Osteoblast (primary cell): ENCODE results near the gene CD274. TPM values are rescaled to one million over a fixed set of nuclear protein-coding genes. Genes with fewer than 3 reads are reported as not detected.

Experiments
- DNase-seq: peaks from one replicate; pipeline ENCODE4 v3.0.0; 2011; ENCODE audit warnings: low spot score, mixed read lengths; ENCODE audit not compliant: insufficient read length; ENCODE audit errors: missing footprints
- H2AFZ ChIP-seq: 2 replicates; pipeline ENCODE4 v1.6.0; 2011; ENCODE audit warnings: mild to moderate bottlenecking, low read length
- H3K27ac ChIP-seq: 2 replicates; pipeline ENCODE4 v1.5.1; 2011; ENCODE audit warnings: mild to moderate bottlenecking, low read depth, low read length, moderate library complexity
- H3K27me3 ChIP-seq: 2 replicates; pipeline ENCODE4 v1.6.0; 2012; ENCODE audit warnings: mild to moderate bottlenecking, control low read depth, inconsistent platforms, low read length, moderate library complexity; ENCODE audit not compliant: insufficient read depth
- H3K36me3 ChIP-seq: 2 replicates; pipeline ENCODE4 v1.5.1; 2011; ENCODE audit warnings: mild to moderate bottlenecking, low read length, control low read depth, moderate library complexity; ENCODE audit not compliant: insufficient read depth
- H3K4me1 ChIP-seq: 2 replicates; pipeline ENCODE4 v1.5.1; 2011; ENCODE audit warnings: mild to moderate bottlenecking, low read length, control low read depth, moderate library complexity; ENCODE audit not compliant: insufficient read depth
- H3K4me2 ChIP-seq: 2 replicates; pipeline ENCODE4 v1.6.0; 2011; ENCODE audit warnings: mild to moderate bottlenecking, low read length; ENCODE audit not compliant: insufficient read depth
- H3K4me3 ChIP-seq: fragments of 200-600 bp; sonication (generic); 3 replicates; pipeline ENCODE4 v1.5.1; 2012; ENCODE audit warnings: mild to moderate bottlenecking, low read length, inconsistent platforms; ENCODE audit not compliant: insufficient read depth
- H3K79me2 ChIP-seq: 2 replicates; pipeline ENCODE4 v1.6.0; 2012; ENCODE audit warnings: mild to moderate bottlenecking, low read length, control low read depth, inconsistent platforms; ENCODE audit not compliant: insufficient read depth
- H3K9me3 ChIP-seq: 2 replicates; pipeline ENCODE4 v1.5.1; 2011; ENCODE audit warnings: low read depth, low read length, control low read depth
- H4K20me1 ChIP-seq: 2 replicates; pipeline ENCODE4 v1.6.0; 2012; ENCODE audit warnings: mild to moderate bottlenecking, low read length, control low read depth; ENCODE audit not compliant: insufficient read depth
- total RNA-seq: library from RNA; depleted of rRNA; stranded (reverse); fragments of >200 nt; gene quantifications from 2 replicates; pipeline ENCODE4 v1.2.3, GENCODE V29; 2012
- TF ChIP-seq, protein P1 (sequence below): IDR thresholded peaks from 2 replicates; pipeline ENCODE4 v1.5.1; 2011; ENCODE audit warnings: mild to moderate bottlenecking, low read depth, low read length, moderate library complexity; ENCODE audit errors: extremely low read depth

CD274 gene
- total RNA-seq, 1 donor: 0.72 TPM

DNA sequence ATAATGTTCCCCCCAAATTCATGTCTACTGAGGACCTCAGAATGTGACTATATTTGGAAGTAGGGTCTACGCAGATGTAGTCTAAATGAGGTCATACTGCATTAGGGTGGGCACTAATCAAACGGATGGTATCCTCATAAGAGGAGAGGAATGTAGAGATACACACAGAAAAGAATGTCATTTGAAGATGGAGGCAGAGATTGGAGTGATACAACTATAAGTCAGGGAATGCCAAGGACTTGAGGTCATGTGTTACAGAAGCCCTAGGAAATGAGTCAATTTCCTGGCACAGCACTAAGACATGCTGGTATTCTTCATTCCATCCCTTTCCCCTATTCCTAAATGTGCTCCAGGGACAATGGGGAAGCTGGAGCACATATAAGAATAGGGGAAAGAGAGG lies 59.2 kb downstream of the CD274 start:
- peak; percentile 51 for DNase-seq
- H2AFZ ChIP-seq: no peak overlapping the region

DNA sequence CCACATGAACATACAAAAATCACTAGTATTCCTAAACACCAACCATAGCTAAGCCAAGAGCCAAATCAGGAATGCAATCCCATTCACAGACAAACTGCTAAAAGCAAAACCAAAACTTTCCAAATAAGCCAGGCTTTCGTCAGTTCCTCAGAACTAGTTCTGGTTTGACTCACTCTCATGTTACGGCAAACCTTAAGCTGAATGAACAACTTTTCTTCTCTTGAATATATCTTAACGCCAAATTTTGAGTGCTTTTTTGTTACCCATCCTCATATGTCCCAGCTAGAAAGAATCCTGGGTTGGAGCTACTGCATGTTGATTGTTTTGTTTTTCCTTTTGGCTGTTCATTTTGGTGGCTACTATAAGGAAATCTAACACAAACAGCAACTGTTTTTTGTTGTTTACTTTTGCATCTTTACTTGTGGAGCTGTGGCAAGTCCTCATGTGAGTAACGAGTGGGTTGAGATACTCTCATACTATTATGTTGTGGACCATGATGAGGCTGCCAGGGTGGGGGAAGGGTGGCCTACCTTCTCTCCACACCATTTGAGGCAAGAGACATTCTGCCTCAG lies 60.1 kb downstream of the CD274 start, which contains the start of gene PDCD1LG2:
Gene PDCD1LG2, plus strand, starts transcription at position 172 of the 572 bp plus-strand sequence. CDS start 12,016 bp downstream, outside the sequence.
- Histone ChIP-seq H3K79me2 (peaks cover 42% of the 10 kb centered on the region), H3K4me3 (peak within 1 kb of the TSS; percentile 75), H3K4me1 (peaks cover 53% of the 10 kb centered on the region), H3K27ac (peak within 1 kb of the TSS; percentile 96), H3K4me2 (peak within 1 kb of the TSS; percentile 97), H3K36me3 (no peaks in the 10 kb centered on the region), H2AFZ (peak within 1 kb of the TSS; percentile 81), H4K20me1 (no peaks in the 10 kb centered on the region), H3K27me3 (no peaks in the 10 kb centered on the region), H3K9me3 (no peaks in the 10 kb centered on the region)
- no peak for DNase-seq
- TF ChIP-seq, protein P1, sequence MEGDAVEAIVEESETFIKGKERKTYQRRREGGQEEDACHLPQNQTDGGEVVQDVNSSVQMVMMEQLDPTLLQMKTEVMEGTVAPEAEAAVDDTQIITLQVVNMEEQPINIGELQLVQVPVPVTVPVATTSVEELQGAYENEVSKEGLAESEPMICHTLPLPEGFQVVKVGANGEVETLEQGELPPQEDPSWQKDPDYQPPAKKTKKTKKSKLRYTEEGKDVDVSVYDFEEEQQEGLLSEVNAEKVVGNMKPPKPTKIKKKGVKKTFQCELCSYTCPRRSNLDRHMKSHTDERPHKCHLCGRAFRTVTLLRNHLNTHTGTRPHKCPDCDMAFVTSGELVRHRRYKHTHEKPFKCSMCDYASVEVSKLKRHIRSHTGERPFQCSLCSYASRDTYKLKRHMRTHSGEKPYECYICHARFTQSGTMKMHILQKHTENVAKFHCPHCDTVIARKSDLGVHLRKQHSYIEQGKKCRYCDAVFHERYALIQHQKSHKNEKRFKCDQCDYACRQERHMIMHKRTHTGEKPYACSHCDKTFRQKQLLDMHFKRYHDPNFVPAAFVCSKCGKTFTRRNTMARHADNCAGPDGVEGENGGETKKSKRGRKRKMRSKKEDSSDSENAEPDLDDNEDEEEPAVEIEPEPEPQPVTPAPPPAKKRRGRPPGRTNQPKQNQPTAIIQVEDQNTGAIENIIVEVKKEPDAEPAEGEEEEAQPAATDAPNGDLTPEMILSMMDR: no peak

More for the DNA sequence above, 59.2 kb downstream of the CD274 start:
- H3K27me3 ChIP-seq: no peaks in the 10 kb centered on the region
- peak overlapping the region; percentile 97 for H3K4me2 ChIP-seq
- H3K36me3 ChIP-seq: no peaks in the 10 kb centered on the region
- H3K79me2 ChIP-seq: peaks cover 34% of the 10 kb centered on the region
- no peaks in the 10 kb centered on the region for H4K20me1 ChIP-seq
- H3K27ac ChIP-seq: peak overlapping the region; percentile 96
- no peaks in the 10 kb centered on the region for H3K9me3 ChIP-seq
- H3K4me1 ChIP-seq: peaks cover 53% of the 10 kb centered on the region
- TF ChIP-seq, protein P1: no peak
- H3K4me3 ChIP-seq: peak overlapping the region; percentile 75

DNA sequence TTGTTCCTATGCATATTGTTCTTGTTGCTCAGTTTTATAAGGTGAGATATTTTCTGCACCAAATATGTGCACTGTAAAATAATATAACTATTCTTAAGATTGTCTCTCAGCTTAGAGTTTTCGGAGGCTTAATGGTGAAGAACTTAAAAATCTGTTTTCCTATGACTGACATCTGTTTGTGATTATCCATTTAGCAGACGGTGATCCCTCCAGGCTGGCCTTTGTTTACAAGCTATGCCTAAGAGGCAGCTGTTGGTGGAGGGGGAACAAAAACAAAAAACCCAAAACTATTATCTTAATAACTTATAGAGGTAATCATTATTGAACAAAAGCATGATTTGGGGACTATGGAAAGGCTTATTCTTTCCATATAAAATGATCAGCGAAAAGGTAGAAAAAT lies 60.6 kb downstream of the CD274 start:
- TF ChIP-seq, protein P1: no peak
- no peaks in the 10 kb centered on the region for H3K27me3 ChIP-seq
- DNase-seq: peak; percentile 46
- peak overlapping the region; percentile 97 for H3K4me2 ChIP-seq
- H3K27ac ChIP-seq: peak overlapping the region; percentile 96
- H3K36me3 ChIP-seq: no peaks in the 10 kb centered on the region
- H3K79me2 ChIP-seq: peaks cover 43% of the 10 kb centered on the region
- H2AFZ ChIP-seq: peak overlapping the region; percentile 81
- no peaks in the 10 kb centered on the region for H3K9me3 ChIP-seq
- H3K4me1 ChIP-seq: peaks cover 53% of the 10 kb centered on the region
- no peaks in the 10 kb centered on the region for H4K20me1 ChIP-seq
- peak overlapping the region; percentile 75 for H3K4me3 ChIP-seq

DNA sequence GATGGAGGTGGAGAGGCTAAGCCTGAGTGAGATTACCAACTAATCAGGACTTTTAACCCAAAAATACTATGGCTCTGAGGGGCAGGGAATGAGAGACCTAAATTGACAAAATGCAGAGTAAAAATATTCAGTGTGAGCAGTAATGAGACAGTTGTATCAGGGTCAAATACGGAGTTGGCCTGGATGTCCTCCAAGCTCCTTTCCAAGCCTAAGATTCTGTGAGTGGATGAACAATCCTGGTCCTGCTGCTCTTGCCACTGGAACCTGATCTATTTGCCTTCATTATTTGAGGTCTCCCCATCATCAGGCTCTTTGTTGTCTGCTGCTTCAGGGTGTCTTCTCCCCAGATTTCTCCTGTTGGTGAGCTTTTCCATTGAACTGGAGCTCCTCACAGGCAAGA lies 61.1 kb downstream of the CD274 start:
- no peaks in the 10 kb centered on the region for H4K20me1 ChIP-seq
- H3K4me1 ChIP-seq: peaks cover 53% of the 10 kb centered on the region
- peak overlapping the region; percentile 75 for H3K4me3 ChIP-seq
- H3K36me3 ChIP-seq: no peaks in the 10 kb centered on the region
- H2AFZ ChIP-seq: no peak overlapping the region
- peaks cover 48% of the 10 kb centered on the region for H3K79me2 ChIP-seq
- H3K27ac ChIP-seq: peak overlapping the region; percentile 96
- DNase-seq: no peak
- H3K27me3 ChIP-seq: no peaks in the 10 kb centered on the region
- TF ChIP-seq, protein P1: no peak
- peak overlapping the region; percentile 97 for H3K4me2 ChIP-seq
- H3K9me3 ChIP-seq: no peaks in the 10 kb centered on the region
